HG03060 (cell line): ENCODE data around the gene PXDN.
"Not testable (repeated sequence)": the region's sequence is repeated elsewhere in the genome, so short reads cannot be mapped to it uniquely, and the experiment has no call there.

Source experiments
- ATAC-seq: cut with Tn5 transposase; IDR thresholded peaks from one replicate; pipeline ENCODE4 v1.9.1; 2021; ENCODE audit warnings: low read depth, moderate number of reproducible peaks; ENCODE audit not compliant: unreplicated experiment

Gene PXDN

GRCh38 chr2:1744446-1745170, at the start of gene PXDN:
Gene PXDN, minus strand, starts transcription at chr2:1744515. Its CDS starts 60 bp downstream, at chr2:1744455.
- ATAC-seq, result no peak

GRCh38 chr2:1793868-1794445, 49.6 kb upstream of the PXDN start:
- no peak for ATAC-seq

GRCh38 chr2:1793001-1793867, 48.9 kb upstream of the PXDN start:
- ATAC-seq, result no peak

- no peak for ATAC-seq
Observed at GRCh38 chr2:1791685-1792435, 47.5 kb upstream of the PXDN start.

- no peak for ATAC-seq
Observed at GRCh38 chr2:1791006-1791605, 46.8 kb upstream of the PXDN start.

- ATAC-seq, result no peak
Observed at GRCh38 chr2:1790473-1790872, 46.2 kb upstream of the PXDN start.

- no peak for ATAC-seq
Observed at GRCh38 chr2:1789610-1790009, 45.3 kb upstream of the PXDN start.

DNA sequence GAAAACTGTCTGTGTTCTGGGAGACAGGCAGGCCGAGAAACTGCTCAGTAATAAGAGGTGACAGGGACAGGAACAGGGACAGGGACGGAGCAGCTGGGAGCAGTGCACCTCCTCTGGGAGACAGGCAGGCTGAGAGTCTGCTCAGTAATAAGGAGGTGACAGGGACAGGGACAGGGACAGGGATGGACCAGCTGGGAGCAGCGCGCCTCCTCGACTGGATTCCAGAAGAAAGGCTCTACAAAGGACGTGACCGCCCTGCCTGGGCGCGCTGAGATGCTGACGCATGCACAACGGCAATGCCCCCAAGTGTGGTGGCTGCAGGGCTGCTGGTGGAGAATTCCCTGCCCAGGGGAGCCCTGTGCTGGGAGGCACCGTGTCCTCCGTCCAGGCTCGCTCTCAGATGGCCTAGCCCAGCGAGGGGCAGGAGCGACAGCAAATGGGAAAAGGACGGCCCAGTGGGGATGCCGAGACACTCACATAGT, 44.2 kb upstream of the PXDN start:
- ATAC-seq, result no peak

- no peak for ATAC-seq
Observed at GRCh38 chr2:1787755-1788477, 43.6 kb upstream of the PXDN start.

DNA sequence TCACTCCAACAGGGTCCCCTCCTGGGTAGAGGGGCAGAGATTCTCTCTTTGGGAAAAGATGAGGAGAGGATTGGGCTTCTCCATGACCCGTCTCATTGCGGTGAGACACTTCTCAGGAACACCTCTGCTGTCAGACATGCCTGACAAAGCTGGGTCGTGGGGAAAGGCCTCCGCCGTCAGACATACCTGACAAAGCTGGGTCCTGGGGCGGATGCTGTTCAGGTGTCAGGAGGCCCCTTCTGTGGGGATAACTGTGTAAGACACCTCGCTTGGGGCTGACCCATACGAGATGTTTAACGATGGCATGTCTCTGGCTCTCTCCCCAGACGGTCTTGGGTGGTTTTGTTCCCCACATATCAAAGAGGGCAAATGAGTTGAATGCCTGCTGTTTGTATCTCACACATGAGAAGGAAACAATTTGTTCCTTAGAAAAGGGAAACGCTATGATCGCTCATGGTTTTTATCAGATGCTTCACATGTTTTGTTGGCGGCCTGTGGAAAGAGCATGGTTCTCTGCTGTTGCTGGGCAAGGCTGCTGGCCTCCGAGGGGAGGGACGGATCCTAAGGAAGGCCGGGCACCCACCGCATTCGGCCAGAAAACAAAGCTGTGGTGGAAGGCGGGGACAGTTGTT, 40.8 kb upstream of the PXDN start:
- ATAC-seq, result no peak

GRCh38 chr2:1784087-1784486, 39.8 kb upstream of the PXDN start:
- ATAC-seq, result no peak

GRCh38 chr2:1782514-1782913, 38.2 kb upstream of the PXDN start:
- no peak for ATAC-seq

DNA sequence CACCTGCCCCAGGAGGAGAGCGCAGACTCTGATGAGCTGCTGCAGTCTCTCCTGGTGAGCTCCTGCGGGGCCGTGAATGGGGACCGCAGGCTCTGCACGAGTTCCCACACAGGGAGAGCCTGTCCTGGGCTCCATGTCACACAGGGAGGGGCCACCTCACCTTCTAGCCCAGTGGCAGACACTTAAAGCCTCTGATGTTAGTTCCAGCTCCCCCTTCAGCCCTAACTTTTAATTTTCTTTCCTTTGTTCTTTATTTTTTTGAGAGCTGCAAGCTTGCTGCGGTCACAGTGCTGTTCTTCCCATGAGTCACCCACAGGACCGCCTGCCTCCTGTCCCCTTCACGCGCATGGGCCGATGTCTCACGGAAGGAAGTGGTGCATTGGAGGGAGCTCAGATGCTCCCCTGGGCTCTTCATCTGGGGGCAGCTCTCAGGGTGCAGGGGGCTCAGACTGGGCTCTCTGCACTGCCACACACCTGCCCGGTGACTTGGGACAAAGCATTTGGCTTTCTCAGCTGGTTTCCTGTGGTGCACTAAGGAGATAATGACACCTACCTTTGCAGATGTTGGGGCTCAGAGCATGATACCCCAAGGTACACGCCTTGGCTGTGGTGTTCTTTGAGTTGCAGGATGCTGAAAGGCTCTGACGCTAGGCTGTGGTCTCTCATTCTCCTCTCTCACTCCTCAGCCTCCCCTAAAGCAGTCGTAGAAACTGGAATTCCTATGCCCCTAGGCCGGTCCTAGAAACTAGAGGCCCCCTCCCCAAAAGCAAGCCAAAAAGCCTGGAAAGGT, 37.2 kb upstream of the PXDN start:
- no peak for ATAC-seq

DNA sequence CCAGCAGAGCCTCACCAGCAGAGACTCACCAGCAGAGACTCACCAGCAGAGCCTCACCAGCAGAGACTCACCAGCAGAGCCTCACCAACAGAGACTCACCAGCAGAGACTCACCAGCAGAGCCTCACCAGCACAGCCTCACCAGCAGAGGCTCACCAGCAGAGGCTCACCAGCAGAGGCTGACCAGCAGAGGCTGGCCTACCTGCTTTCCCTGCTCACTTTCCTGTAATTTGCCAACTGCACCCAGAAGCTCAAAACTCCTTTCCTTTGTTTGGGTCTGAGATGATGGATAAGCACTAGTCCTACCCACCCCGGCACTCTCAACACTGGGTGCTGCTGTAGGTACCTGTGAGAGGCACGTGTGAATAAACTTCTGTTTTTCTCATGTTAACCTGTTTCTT, 36.4 kb upstream of the PXDN start:
- ATAC-seq, result no peak

DNA sequence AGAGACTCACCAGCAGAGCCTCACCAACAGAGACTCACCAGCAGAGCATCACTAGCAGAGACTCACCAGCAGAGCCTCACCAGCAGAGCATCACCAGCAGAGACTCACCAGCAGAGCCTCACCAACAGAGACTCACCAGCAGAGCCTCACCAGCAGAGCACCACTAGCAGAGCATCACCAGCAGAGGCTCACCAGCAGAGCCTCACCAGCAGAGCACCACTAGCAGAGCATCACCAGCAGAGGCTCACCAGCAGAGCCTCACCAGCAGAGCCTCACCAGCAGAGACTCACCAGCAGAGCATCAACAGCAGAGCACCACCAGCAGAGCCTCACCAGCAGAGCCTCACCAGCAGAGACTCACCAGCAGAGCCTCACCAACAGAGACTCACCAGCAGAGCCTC, 35.7 kb upstream of the PXDN start:
- ATAC-seq, result not testable (repeated sequence)

DNA sequence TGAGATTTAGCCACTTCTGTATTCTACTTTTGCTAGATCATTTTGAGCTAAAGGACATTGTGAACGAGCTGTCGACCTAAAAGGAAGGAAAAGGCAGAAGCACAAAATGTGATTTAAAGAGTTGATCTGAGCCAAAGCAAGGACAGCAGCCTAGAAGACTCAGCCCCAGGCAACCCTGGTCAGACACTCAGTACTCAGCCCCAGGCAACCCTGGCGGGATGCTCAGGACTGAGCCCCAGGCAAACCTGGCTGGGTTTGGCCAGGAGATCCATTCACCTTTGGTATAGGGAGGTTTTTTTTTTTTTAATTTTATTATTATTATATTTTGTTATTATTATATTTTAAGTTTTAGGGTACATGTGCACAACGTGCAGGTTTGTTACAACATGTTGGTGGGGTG, 34.3 kb upstream of the PXDN start:
- ATAC-seq, result no peak

DNA sequence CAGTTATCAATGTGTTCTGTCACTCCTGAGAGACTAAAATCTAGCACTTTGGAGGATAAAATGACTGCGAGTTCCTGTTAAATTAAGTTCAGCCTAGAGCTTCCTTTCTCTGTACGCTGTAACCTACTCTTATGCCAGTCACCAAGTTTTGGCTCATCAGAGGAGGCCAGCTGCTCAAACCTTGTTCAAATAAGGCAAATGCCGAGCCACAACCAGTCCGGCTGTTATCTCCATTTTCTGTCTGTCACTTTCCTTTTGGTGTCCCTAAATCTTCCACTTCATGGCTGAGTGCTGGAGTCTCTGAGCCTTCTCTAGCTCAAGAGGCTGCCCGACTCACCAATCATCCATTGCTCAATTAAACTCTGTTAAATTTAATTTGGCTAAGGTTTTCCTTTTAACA, 33.5 kb upstream of the PXDN start:
- ATAC-seq, result no peak

DNA sequence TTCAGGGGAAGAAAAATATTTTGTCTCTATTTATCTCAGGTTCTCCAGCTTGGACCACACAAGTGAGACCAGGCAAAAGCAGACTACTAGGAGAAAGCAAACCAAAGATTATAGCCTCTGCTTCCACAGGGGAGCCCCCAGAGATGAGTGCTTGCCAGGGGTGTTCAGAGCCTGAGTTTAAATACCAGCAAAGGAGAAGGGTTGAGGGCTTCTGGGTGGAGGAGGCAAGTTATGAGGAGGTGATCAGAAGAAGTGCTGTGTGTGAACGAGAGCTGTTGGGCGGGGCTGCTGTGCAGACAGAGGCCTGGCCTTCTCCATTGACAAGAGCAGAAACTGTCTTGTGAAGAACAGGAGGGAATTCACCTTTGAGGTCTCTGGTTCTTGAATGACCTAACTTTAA, 32.8 kb upstream of the PXDN start:
- ATAC-seq, result no peak
